C4-2B (cell line): ENCODE results near the gene TMEM107.

Source experiments
- H3K27ac ChIP-seq: fragments of 450-650 bp; 2 replicates; pipeline ENCODE4 v1.5.1; 2017
- ZFX ChIP-seq: fragments of 450-650 bp; IDR thresholded peaks from 2 replicates; pipeline ENCODE4 v1.6.1; 2017
- TF ChIP-seq, protein P1 (sequence below): fragments of 450-650 bp; conservative IDR thresholded peaks from 2 replicates; pipeline ENCODE4 v1.5.1; 2017; ENCODE audit warnings: mild to moderate bottlenecking

The TMEM107 gene

DNA sequence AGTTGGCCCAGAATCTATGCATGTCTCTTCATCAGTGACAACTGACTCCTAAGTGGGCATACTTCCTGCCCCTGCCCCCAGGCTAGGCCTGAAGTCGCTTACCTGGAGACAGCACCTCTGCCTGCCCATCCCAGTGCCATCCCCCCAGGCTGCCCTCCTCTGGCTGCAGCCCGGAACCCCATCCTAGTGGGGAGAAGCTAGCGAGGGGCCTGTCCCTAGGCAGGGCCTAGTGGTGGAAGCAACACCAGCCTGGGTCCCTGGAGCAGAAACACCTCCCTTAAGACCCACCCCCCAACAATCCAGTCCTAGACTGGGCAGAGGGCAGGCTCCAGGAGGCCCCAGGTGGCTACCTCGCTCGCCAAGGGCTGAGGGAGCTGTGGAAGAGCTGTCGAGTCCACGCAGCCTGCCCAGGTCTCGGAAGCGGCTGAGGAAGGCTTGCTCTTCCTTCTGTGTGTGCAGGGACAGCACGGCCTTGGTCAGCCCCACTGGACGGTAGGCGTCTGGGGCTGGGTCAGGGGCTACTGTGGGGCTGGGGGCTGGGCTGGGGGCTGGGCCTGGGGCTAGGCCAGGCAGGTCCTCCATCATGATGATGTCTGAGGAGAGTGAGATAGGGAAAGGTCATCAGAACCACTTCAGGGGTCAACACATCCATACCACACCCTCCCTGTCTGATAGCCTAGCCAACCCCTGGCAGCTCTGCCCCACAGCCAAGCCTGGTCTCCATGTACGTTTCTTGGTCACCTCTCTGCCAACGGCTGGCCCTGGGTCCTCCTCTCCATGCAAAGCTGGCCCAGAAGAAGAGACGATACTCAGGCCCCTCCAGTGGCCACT lies 31.6 kb downstream of the TMEM107 start:
- no peak for TF ChIP-seq ZFX
- TF ChIP-seq, protein P1, sequence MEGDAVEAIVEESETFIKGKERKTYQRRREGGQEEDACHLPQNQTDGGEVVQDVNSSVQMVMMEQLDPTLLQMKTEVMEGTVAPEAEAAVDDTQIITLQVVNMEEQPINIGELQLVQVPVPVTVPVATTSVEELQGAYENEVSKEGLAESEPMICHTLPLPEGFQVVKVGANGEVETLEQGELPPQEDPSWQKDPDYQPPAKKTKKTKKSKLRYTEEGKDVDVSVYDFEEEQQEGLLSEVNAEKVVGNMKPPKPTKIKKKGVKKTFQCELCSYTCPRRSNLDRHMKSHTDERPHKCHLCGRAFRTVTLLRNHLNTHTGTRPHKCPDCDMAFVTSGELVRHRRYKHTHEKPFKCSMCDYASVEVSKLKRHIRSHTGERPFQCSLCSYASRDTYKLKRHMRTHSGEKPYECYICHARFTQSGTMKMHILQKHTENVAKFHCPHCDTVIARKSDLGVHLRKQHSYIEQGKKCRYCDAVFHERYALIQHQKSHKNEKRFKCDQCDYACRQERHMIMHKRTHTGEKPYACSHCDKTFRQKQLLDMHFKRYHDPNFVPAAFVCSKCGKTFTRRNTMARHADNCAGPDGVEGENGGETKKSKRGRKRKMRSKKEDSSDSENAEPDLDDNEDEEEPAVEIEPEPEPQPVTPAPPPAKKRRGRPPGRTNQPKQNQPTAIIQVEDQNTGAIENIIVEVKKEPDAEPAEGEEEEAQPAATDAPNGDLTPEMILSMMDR = no peak
- H3K27ac ChIP-seq = no peak overlapping the region

DNA sequence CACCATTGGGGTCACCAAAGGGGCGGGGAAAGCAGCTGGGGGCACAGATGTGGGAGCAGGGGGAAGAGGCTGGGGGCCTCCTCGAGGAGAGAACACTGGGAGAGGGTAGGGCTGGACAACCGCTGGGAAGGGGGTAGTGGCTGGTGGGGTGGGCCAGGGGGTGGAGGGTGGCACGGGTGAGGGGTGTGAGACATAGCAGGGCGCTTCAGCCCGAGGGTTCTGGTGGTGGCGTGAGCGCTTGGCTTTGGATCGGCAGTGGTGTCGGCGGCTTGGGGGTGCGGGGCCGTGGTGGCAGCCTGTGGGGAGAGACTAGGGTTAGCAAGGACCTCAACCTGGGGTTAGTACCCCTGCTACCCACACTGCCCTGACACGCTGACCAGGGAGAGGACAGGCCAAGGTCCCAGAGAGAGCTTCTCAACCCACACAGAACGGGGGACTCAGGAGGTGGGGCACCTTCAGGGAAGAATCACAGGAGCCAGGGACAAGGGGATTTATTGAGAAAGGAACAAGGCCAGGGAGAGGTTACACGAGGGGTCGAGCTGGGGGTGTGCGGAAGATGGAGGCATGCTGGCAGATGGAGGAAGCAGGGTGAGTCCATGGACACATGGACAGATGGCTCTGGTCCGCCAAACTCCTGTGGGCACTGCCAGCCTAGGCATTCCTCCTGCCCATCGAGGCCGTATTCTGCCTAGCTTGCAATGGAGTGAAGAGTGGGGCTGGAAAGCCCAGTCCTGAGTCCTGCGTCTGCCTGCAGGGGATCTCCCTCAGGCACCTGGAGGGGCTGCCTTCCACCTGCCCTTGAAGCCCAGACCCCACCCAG lies 32.4 kb downstream of the TMEM107 start:
- H3K27ac ChIP-seq = no peak overlapping the region
- TF ChIP-seq ZFX = no peak
- TF ChIP-seq, protein P1 = no peak

- no peak for TF ChIP-seq ZFX
- TF ChIP-seq, protein P1 = no peak
- H3K27ac ChIP-seq = no peak overlapping the region
These were observed 33.1 kb downstream of the TMEM107 start for GRCh38 chr17:8142887-8143580.

GRCh38 chr17:8142158-8142886 lies 33.9 kb downstream of the TMEM107 start:
- no peak overlapping the region for H3K27ac ChIP-seq
- TF ChIP-seq, protein P1 = no peak
- no peak for TF ChIP-seq ZFX

DNA sequence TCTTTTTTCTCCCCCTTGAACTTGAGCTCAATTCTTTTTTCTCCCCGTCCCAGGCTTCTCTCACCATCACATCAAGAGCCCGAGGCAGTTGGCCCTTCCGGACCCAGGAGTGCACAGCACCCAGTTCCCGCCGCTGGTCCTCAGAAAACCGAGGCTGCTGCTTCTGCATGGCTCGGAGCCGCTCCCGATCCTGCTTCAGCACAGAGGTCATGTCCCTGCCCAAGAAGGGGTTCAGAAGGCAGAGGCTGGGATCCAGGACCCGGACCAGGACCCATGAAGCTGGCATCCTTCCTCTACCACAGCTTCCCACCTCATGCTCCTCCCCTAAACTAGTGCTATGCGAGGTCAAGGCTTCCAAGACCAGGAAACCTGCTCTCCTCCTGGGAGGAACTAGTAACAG lies 34.4 kb downstream of the TMEM107 start:
- H3K27ac ChIP-seq = no peak overlapping the region
- TF ChIP-seq, protein P1 = no peak
- TF ChIP-seq ZFX = no peak

GRCh38 chr17:8141045-8141444 lies 35.1 kb downstream of the TMEM107 start:
- H3K27ac ChIP-seq = no peak overlapping the region
- TF ChIP-seq, protein P1 = no peak
- no peak for TF ChIP-seq ZFX
